DOHH2 (cell line): ENCODE data around the gene RBM38.

Experiments used
- EZH2phosphoT487 ChIP-seq: fragments of 200-600 bp; sonication (generic); IDR thresholded peaks from 2 replicates; pipeline ENCODE4 v1.6.1; 2017; ENCODE audit warnings: borderline replicate concordance, mild to moderate bottlenecking, antibody characterized with exemption, low read length, moderate library complexity, mixed read lengths
- TF ChIP-seq, protein P1 (sequence below): fragments of 200-600 bp; sonication (generic); IDR thresholded peaks from one replicate; pipeline ENCODE4 v1.5.1; 2014; ENCODE audit warnings: antibody characterized with exemption, mild to moderate bottlenecking, low read depth, low read length; ENCODE audit not compliant: poor library complexity, severe bottlenecking

DNA sequence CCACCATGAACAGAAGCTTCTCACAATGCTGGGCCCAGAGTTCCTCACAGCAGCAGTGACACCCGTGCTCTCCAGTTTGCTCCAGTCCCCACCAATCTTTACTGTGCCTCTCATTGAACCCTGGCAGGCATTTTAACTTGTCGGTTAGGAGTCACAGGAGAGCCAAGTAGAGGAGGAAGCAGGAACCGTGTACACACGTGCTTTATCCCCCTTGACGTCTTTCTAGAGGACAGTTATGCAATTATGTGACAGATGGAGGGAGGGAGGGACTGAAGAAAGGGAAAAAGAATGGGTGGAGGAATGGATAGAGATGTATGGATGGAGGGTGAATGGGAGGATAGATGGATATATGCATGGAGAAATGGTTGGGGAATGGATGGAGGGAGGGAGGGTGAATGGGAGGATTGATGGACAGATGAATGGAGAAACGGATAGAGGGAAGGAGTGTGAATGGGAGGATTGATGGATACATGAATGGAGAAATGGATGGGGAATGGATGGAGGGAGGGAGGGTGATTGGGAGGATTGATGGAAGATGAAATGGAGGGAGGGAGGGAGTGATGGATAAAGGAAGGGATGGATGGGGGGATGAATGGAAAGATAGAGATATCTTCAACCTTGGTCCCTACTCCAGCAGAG, 26.0 kb downstream of the RBM38 start:
- TF ChIP-seq, protein P1, sequence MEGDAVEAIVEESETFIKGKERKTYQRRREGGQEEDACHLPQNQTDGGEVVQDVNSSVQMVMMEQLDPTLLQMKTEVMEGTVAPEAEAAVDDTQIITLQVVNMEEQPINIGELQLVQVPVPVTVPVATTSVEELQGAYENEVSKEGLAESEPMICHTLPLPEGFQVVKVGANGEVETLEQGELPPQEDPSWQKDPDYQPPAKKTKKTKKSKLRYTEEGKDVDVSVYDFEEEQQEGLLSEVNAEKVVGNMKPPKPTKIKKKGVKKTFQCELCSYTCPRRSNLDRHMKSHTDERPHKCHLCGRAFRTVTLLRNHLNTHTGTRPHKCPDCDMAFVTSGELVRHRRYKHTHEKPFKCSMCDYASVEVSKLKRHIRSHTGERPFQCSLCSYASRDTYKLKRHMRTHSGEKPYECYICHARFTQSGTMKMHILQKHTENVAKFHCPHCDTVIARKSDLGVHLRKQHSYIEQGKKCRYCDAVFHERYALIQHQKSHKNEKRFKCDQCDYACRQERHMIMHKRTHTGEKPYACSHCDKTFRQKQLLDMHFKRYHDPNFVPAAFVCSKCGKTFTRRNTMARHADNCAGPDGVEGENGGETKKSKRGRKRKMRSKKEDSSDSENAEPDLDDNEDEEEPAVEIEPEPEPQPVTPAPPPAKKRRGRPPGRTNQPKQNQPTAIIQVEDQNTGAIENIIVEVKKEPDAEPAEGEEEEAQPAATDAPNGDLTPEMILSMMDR, result no peak
- no peak for TF ChIP-seq EZH2phosphoT487
